ENCODE measurements around the gene FAM53B.

FAM53B gene

DNA sequence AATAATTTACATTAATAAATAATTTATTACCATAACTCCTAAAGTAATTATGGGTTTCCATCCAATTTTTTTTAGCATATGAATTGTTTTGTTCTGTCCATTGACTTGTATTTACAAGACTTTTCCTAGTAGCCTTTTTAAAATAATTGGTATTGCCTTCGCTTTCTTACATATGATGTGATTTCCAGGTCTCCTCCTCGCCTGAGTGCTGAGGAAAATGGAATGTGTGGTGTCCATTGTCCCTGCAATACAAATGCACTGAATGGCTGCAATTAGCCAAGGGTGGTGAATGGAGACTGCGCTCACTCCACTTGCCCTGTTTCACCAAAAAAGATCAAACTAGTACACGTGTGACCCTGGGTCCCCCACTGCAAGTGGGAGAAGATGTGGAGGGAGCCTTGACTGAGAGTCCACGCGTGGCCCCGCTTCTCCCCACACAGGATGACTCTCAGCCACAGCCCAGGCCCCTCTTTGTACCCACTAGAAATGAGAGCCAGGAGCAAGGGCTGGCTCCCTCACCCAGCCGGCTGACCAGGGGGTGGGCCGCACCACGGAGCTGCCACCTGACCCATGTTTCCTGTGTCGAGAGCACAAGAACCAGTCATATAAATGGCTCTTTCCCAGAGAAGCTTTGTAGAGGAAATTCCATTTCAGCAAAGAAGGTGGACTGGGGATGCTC lies 52.6 kb downstream of the FAM53B start:
- no peak overlapping the region for H3K4me3 ChIP-seq (ENCODE audit: low read depth, low read length)
- no peaks in the 10 kb centered on the region for H3K27me3 ChIP-seq (ENCODE audit: insufficient read depth, low read length)
- no peak overlapping the region for H3K4ac ChIP-seq (ENCODE audit: low read depth, low read length)
- H3K9ac ChIP-seq (ENCODE audit: low read length) = no peak overlapping the region
- no peak overlapping the region for H4K8ac ChIP-seq (ENCODE audit: low read depth, low read length)
- H3K23ac ChIP-seq (ENCODE audit: low read length) = no peak overlapping the region
- H3K79me2 ChIP-seq (ENCODE audit: control insufficient read depth, insufficient read depth, low read length, poor library complexity) = no peaks in the 10 kb centered on the region
- DNase-seq = no peak
- no peak overlapping the region for H3K27ac ChIP-seq (ENCODE audit: low read depth, low read length)
- H2BK5ac ChIP-seq (ENCODE audit: low read depth, low read length, poor library complexity) = no peak overlapping the region
- no CpG with 5 or more reads among the region's 11 CpGs for WGBS (ENCODE audit: extremely low coverage, insufficient coverage, insufficient read length)
- H2BK120ac ChIP-seq (ENCODE audit: insufficient read depth, low read length, poor library complexity) = no peak overlapping the region
- no peak overlapping the region for H2AK5ac ChIP-seq (ENCODE audit: low read length)
- H3K79me1 ChIP-seq (ENCODE audit: low read length) = peaks cover 7% of the 10 kb centered on the region
- no peak overlapping the region for H3K18ac ChIP-seq (ENCODE audit: low read length)
- H3K14ac ChIP-seq (ENCODE audit: low read length) = no peak overlapping the region
- no peak overlapping the region for H3K4me2 ChIP-seq (ENCODE audit: low read length)
- H3K36me3 ChIP-seq (ENCODE audit: control insufficient read depth in 1 of 2, insufficient read depth in 2 of 2, low read length in 2 of 2) = peaks cover 15 to 21% of the 10 kb centered on the region in 2 experiments
- peaks cover 2% of the 10 kb centered on the region for H3K9me3 ChIP-seq (ENCODE audit: insufficient read depth, low read depth, low read length)
- no peak overlapping the region for H2BK12ac ChIP-seq (ENCODE audit: low read length)
- no peak overlapping the region for H2AFZ ChIP-seq (ENCODE audit: insufficient read depth, low read length, poor library complexity)
- H3K4me1 ChIP-seq (ENCODE audit: control insufficient read depth in 1 of 2, insufficient read depth in 2 of 2, low read length in 2 of 2) = peaks cover 3 to 10% of the 10 kb centered on the region in 2 experiments
- no peak overlapping the region for H4K12ac ChIP-seq (ENCODE audit: low read depth, low read length)
- H4K91ac ChIP-seq (ENCODE audit: low read depth, low read length) = no peak overlapping the region

DNA sequence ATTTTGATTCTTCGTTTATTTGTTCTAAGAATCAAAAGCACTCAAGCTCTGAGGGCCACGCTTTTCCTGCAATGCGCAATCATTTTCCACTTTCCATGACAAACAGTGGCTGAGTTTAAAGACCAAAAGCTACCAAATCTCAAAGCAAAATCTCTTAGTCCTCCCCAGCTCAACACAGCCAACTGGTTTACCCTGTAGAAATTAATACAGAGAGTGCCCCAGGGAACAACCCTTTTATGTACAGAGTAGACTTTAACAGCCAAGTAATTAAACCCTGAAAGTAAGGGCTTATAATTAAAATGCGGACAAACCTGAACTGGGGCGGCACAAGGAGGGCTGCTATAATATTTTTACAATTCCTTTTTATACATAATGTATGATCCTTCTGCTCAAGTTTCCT lies 53.2 kb downstream of the FAM53B start:
- Histone ChIP-seq H3K9me3 (ENCODE audit: insufficient read depth, low read depth, low read length) (peaks cover 3% of the 10 kb centered on the region), H4K8ac (ENCODE audit: low read depth, low read length) (no peak overlapping the region), H3K4me3 (ENCODE audit: low read depth, low read length) (no peak overlapping the region), H3K27ac (ENCODE audit: low read depth, low read length) (no peak overlapping the region), H3K4me2 (ENCODE audit: low read length) (no peak overlapping the region), H2AK5ac (ENCODE audit: low read length) (no peak overlapping the region), H3K4ac (ENCODE audit: low read depth, low read length) (no peak overlapping the region), H4K91ac (ENCODE audit: low read depth, low read length) (no peak overlapping the region), H2AFZ (ENCODE audit: insufficient read depth, low read length, poor library complexity) (no peak overlapping the region), H3K36me3 (ENCODE audit: control insufficient read depth in 1 of 2, insufficient read depth in 2 of 2, low read length in 2 of 2) (peaks cover 17 to 22% of the 10 kb centered on the region in 2 experiments), H3K4me1 (ENCODE audit: control insufficient read depth in 1 of 2, insufficient read depth in 2 of 2, low read length in 2 of 2) (peaks cover 3 to 10% of the 10 kb centered on the region in 2 experiments), H3K79me2 (ENCODE audit: control insufficient read depth, insufficient read depth, low read length, poor library complexity) (no peaks in the 10 kb centered on the region), H2BK12ac (ENCODE audit: low read length) (no peak overlapping the region), H4K12ac (ENCODE audit: low read depth, low read length) (no peak overlapping the region), H3K23ac (ENCODE audit: low read length) (no peak overlapping the region), H2BK120ac (ENCODE audit: insufficient read depth, low read length, poor library complexity) (no peak overlapping the region), H3K79me1 (ENCODE audit: low read length) (peaks cover 7% of the 10 kb centered on the region), H3K18ac (ENCODE audit: low read length) (no peak overlapping the region), H2BK5ac (ENCODE audit: low read depth, low read length, poor library complexity) (no peak overlapping the region), H3K9ac (ENCODE audit: low read length) (no peak overlapping the region), H3K14ac (ENCODE audit: low read length) (no peak overlapping the region), H3K27me3 (ENCODE audit: insufficient read depth, low read length) (no peaks in the 10 kb centered on the region)
- WGBS (ENCODE audit: extremely low coverage, insufficient coverage, insufficient read length) = no CpG with 5 or more reads among the region's 5 CpGs
- no peak for DNase-seq

DNA sequence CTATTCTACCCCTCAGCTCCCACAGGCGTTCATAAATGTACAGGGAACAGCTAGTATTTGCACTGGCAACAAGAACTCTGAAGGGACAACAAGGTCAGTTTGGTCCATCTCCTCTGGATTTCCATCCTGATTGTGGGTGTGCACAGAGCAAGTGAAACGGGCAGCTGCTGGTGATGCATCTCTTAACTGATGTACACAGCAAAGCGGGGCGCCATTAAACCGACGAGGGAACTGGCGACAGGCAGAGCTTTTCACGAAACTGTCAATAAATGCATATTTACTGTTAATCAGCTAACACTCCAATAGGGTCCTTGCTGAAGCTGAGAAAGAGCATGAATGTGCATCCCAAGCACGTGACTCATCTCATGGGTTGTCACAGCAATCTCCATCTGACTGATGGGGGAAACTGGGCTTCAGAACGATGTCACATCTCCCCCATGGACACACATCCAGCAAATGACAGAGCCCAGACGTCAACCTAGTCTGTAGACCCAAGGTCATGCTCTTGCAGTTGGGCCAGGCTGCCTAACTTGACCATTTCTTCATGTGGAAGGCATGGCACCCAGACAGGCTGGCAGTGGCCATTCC lies 54.2 kb downstream of the FAM53B start:
- H4K8ac ChIP-seq (ENCODE audit: low read depth, low read length) = no peak overlapping the region
- H2AFZ ChIP-seq (ENCODE audit: insufficient read depth, low read length, poor library complexity) = no peak overlapping the region
- no peak overlapping the region for H3K23ac ChIP-seq (ENCODE audit: low read length)
- no peak overlapping the region for H3K4me2 ChIP-seq (ENCODE audit: low read length)
- peaks cover 17 to 21% of the 10 kb centered on the region in 2 experiments for H3K36me3 ChIP-seq (ENCODE audit: control insufficient read depth in 1 of 2, insufficient read depth in 2 of 2, low read length in 2 of 2)
- no peak overlapping the region for H4K12ac ChIP-seq (ENCODE audit: low read depth, low read length)
- DNase-seq = no peak
- no peak overlapping the region for H3K14ac ChIP-seq (ENCODE audit: low read length)
- H3K18ac ChIP-seq (ENCODE audit: low read length) = no peak overlapping the region
- no peak overlapping the region for H2AK5ac ChIP-seq (ENCODE audit: low read length)
- H2BK5ac ChIP-seq (ENCODE audit: low read depth, low read length, poor library complexity) = no peak overlapping the region
- H4K91ac ChIP-seq (ENCODE audit: low read depth, low read length) = no peak overlapping the region
- no peak overlapping the region for H2BK12ac ChIP-seq (ENCODE audit: low read length)
- H3K79me1 ChIP-seq (ENCODE audit: low read length) = peaks cover 7% of the 10 kb centered on the region
- H3K9me3 ChIP-seq (ENCODE audit: insufficient read depth, low read depth, low read length) = peaks cover 3% of the 10 kb centered on the region
- no peaks in the 10 kb centered on the region for H3K79me2 ChIP-seq (ENCODE audit: control insufficient read depth, insufficient read depth, low read length, poor library complexity)
- no peak overlapping the region for H3K4ac ChIP-seq (ENCODE audit: low read depth, low read length)
- H3K9ac ChIP-seq (ENCODE audit: low read length) = no peak overlapping the region
- no peak overlapping the region for H2BK120ac ChIP-seq (ENCODE audit: insufficient read depth, low read length, poor library complexity)
- H3K27ac ChIP-seq (ENCODE audit: low read depth, low read length) = no peak overlapping the region
- no peak overlapping the region for H3K4me3 ChIP-seq (ENCODE audit: low read depth, low read length)
- H3K27me3 ChIP-seq (ENCODE audit: insufficient read depth, low read length) = no peaks in the 10 kb centered on the region
- WGBS (ENCODE audit: extremely low coverage, insufficient coverage, insufficient read length) = no CpG with 5 or more reads among the region's 11 CpGs
- peaks cover 3 to 10% of the 10 kb centered on the region in 2 experiments for H3K4me1 ChIP-seq (ENCODE audit: control insufficient read depth in 1 of 2, insufficient read depth in 2 of 2, low read length in 2 of 2)

DNA sequence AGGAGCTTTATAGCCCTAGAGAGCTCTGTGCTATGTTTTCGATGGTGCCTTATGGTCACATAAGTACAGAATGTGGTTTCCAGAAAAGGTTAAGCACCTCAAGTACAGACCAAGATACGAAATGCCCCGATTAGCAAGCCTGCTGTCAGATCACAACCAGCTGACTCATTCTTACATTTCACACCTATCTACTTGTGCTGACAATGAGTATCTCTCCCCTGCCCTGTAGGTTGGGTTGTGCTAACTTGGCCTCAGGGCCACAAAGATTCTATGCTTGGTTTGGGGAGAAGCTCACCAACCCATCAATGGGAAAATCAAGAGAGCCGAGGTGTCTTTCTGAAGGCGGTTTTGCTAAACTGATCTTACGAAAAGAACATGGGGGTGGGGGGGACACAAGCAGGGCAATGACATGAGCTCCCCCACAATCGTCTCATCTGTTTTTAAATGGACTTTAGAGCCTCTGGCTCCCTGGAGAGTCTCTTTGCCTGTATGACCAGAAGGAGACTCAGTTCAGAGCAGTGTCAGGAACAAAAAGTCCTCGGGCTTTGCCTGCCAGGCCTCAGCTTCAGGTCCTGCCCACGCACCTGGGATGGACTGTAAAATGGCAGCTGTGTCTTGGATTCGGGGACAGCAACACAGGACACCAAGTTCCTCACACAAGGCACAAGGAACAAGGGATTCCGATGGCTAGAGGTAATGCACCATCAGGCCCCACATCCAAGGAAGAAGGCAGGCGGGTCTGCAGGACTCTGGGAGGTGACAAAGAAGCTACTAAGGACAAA lies 55.1 kb downstream of the FAM53B start:
- Histone ChIP-seq H3K18ac (ENCODE audit: low read length) (no peak overlapping the region), H3K79me1 (ENCODE audit: low read length) (peaks cover 5% of the 10 kb centered on the region), H3K27ac (ENCODE audit: low read depth, low read length) (no peak overlapping the region), H3K4me2 (ENCODE audit: low read length) (no peak overlapping the region), H3K36me3 (ENCODE audit: control insufficient read depth in 1 of 2, insufficient read depth in 2 of 2, low read length in 2 of 2) (peaks cover 11 to 15% of the 10 kb centered on the region in 2 experiments), H2AK5ac (ENCODE audit: low read length) (no peak overlapping the region), H3K4ac (ENCODE audit: low read depth, low read length) (no peak overlapping the region), H3K79me2 (ENCODE audit: control insufficient read depth, insufficient read depth, low read length, poor library complexity) (no peaks in the 10 kb centered on the region), H3K14ac (ENCODE audit: low read length) (no peak overlapping the region), H3K27me3 (ENCODE audit: insufficient read depth, low read length) (no peaks in the 10 kb centered on the region), H3K4me3 (ENCODE audit: low read depth, low read length) (peak overlapping the region; percentile 2), H2BK12ac (ENCODE audit: low read length) (no peak overlapping the region), H3K23ac (ENCODE audit: low read length) (no peak overlapping the region), H2BK120ac (ENCODE audit: insufficient read depth, low read length, poor library complexity) (no peak overlapping the region), H3K9me3 (ENCODE audit: insufficient read depth, low read depth, low read length) (peaks cover 3% of the 10 kb centered on the region), H3K9ac (ENCODE audit: low read length) (no peak overlapping the region), H4K8ac (ENCODE audit: low read depth, low read length) (no peak overlapping the region), H2AFZ (ENCODE audit: insufficient read depth, low read length, poor library complexity) (no peak overlapping the region), H2BK5ac (ENCODE audit: low read depth, low read length, poor library complexity) (no peak overlapping the region), H4K12ac (ENCODE audit: low read depth, low read length) (no peak overlapping the region), H4K91ac (ENCODE audit: low read depth, low read length) (no peak overlapping the region), H3K4me1 (ENCODE audit: control insufficient read depth in 1 of 2, insufficient read depth in 2 of 2, low read length in 2 of 2) (peaks cover 1 to 4% of the 10 kb centered on the region in 2 experiments)
- DNase-seq = no peak
- WGBS (ENCODE audit: extremely low coverage, insufficient coverage, insufficient read length) = no CpG with 5 or more reads among the region's 12 CpGs
